Tibial artery (tissue), 4 donors: ENCODE measurements around the gene FARSB.

Source experiments
- DNase-seq, 2 donors: peaks; one replicate each; pipeline ENCODE4 v3.0.0-alpha.2; 2019
- H3K27ac ChIP-seq, 2 donors: fragments of 200-600 bp; sonication (generic) in 1 of 2; 1 replicate in 1 of 2; 2 replicates in 1 of 2; pipeline ENCODE4 v1.5.1; 2018 to 2019; ENCODE audit warnings: mild to moderate bottlenecking in 1 of 2
- H3K27me3 ChIP-seq, 2 donors: fragments of 200-600 bp; sonication (generic) in 1 of 2; one replicate each; pipeline versions ENCODE4 v1.5.1 to v1.6.0; 2016 to 2019
- H3K36me3 ChIP-seq, 3 donors: fragments of 200-600 bp; sonication (generic) in 2 of 3; one replicate each; pipeline ENCODE4 v1.5.1; 2016 to 2019; ENCODE audit warnings: mild to moderate bottlenecking in 2 of 3
- H3K4me1 ChIP-seq, 4 donors: fragments of 200-600 bp; sonication (generic) in 2 of 4; 1 replicate in 3 of 4; 2 replicates in 1 of 4; pipeline ENCODE4 v1.5.1; 2016 to 2019
- H3K4me3 ChIP-seq, 2 donors: fragments of 200-600 bp; sonication (generic) in 1 of 2; 1 replicate in 1 of 2; 2 replicates in 1 of 2; pipeline ENCODE4 v1.5.1; 2018 to 2019; ENCODE audit warnings: mild to moderate bottlenecking in 2 of 2
- H3K9me3 ChIP-seq, 3 donors: fragments of 200-600 bp; sonication (generic) in 1 of 3; one replicate each; pipeline ENCODE4 v1.5.1; 2016 to 2019
- CTCF ChIP-seq, 2 experiments: fragments of 200-600 bp in 1 of 2; fragments of 450-650 bp in 1 of 2; IDR thresholded peaks; one replicate each; pipeline ENCODE4 v1.5.1; 2017 to 2019; ENCODE audit warnings: antibody characterized with exemption in 2 of 2, mild to moderate bottlenecking in 1 of 2, moderate library complexity in 1 of 2
- intact Hi-C: fragments of 100-400 bp; cut with DNase I; formaldehyde crosslinking; loops from one replicate; pipeline ENCODE4 v1.15.0; 2023; ENCODE audit warnings: low total_unique reads

Gene FARSB

GRCh38 chr2:222686086-222686750 lies 30.3 kb upstream of the FARSB start:
- Histone ChIP-seq H3K27ac (no peak overlapping the region), H3K27me3 (no peaks in the 10 kb centered on the region), H3K4me1 (peaks cover 0 to 26% (median 3%) of the 10 kb centered on the region in 4 donors), H3K4me3 (no peak overlapping the region), H3K9me3 (no peaks in the 10 kb centered on the region), H3K36me3 (no peaks in the 10 kb centered on the region)
- DNase-seq: no peak
- intact Hi-C loops: no loop called here
- no peak for TF ChIP-seq CTCF (IDR thresholded peaks at IDR 0.05)

- peaks cover 0 to 6% (median 0%) of the 10 kb centered on the region in 4 donors for H3K4me1 ChIP-seq
- no peak for TF ChIP-seq CTCF (IDR thresholded peaks at IDR 0.05)
- intact Hi-C loops: no loop called here
- no peaks in the 10 kb centered on the region for H3K9me3 ChIP-seq
- no peaks in the 10 kb centered on the region for H3K36me3 ChIP-seq
- no peak for DNase-seq
- H3K27me3 ChIP-seq: no peaks in the 10 kb centered on the region
- H3K27ac ChIP-seq: no peak overlapping the region
- no peak overlapping the region for H3K4me3 ChIP-seq
These were observed 27.9 kb upstream of the FARSB start for GRCh38 chr2:222683805-222684204.

GRCh38 chr2:222677981-222678380 lies 22.1 kb upstream of the FARSB start:
- no peaks in the 10 kb centered on the region for H3K27me3 ChIP-seq
- TF ChIP-seq CTCF (IDR thresholded peaks at IDR 0.05): no peak
- intact Hi-C loops: no loop called here
- H3K4me3 ChIP-seq: no peak overlapping the region
- H3K4me1 ChIP-seq: no peaks in the 10 kb centered on the region
- DNase-seq: no peak
- H3K27ac ChIP-seq: no peak overlapping the region
- H3K36me3 ChIP-seq: no peaks in the 10 kb centered on the region
- H3K9me3 ChIP-seq: no peaks in the 10 kb centered on the region

GRCh38 chr2:222673883-222674282 lies 18.0 kb upstream of the FARSB start:
- Histone ChIP-seq H3K27me3 (no peaks in the 10 kb centered on the region), H3K36me3 (no peaks in the 10 kb centered on the region), H3K4me1 (peaks cover 0 to 18% (median 8%) of the 10 kb centered on the region in 4 donors), H3K27ac (no peak overlapping the region), H3K4me3 (no peak overlapping the region), H3K9me3 (no peaks in the 10 kb centered on the region)
- intact Hi-C loops: no loop called here
- DNase-seq: no peak
- TF ChIP-seq CTCF (IDR thresholded peaks at IDR 0.05): no peak

- no peaks in the 10 kb centered on the region for H3K9me3 ChIP-seq
- no peaks in the 10 kb centered on the region for H3K36me3 ChIP-seq
- H3K4me1 ChIP-seq: peaks cover 0 to 18% (median 8%) of the 10 kb centered on the region in 4 donors
- DNase-seq: no peak
- H3K27me3 ChIP-seq: no peaks in the 10 kb centered on the region
- TF ChIP-seq CTCF (IDR thresholded peaks at IDR 0.05): no peak
- intact Hi-C loops: no loop called here
- H3K4me3 ChIP-seq: no peak overlapping the region
- H3K27ac ChIP-seq: no peak overlapping the region
These were observed 17.4 kb upstream of the FARSB start for GRCh38 chr2:222673273-222673672.

- Histone ChIP-seq H3K4me1 (peaks cover 0 to 18% (median 8%) of the 10 kb centered on the region in 4 donors), H3K36me3 (no peaks in the 10 kb centered on the region), H3K9me3 (no peaks in the 10 kb centered on the region), H3K27me3 (no peaks in the 10 kb centered on the region), H3K27ac (no peak overlapping the region), H3K4me3 (peak overlapping the region; percentile 43 to 63)
- intact Hi-C loops: no loop called here
- no peak for TF ChIP-seq CTCF (IDR thresholded peaks at IDR 0.05)
- DNase-seq: no peak
These were observed 16.1 kb upstream of the FARSB start for GRCh38 chr2:222672068-222672401.
